Fibroblast of the aortic adventitia (primary cell): ENCODE results near the gene MAPK1IP1L. TPM values are rescaled to one million over a fixed set of nuclear protein-coding genes. Genes with fewer than 3 reads are reported as not detected.
A peak's percentile ranks its signal among the peaks of the same experiment; 100 is the strongest.

Experiments
- DNase-seq: peaks from one replicate; pipeline ENCODE4 v3.0.0-alpha.2; 2010; ENCODE audit warnings: low read depth
- H3K4me3 ChIP-seq: 2 replicates; pipeline ENCODE4 v1.5.1; 2011; ENCODE audit warnings: low read depth, mild to moderate bottlenecking, control low read depth, low read length, moderate library complexity
- total RNA-seq: library from RNA; depleted of rRNA; stranded (reverse); fragments of >200 nt; gene quantifications from 2 replicates; pipeline ENCODE4 v1.2.3, GENCODE V29; 2012; ENCODE audit warnings: low replicate concordance
- TF ChIP-seq, protein P1 (sequence below): IDR thresholded peaks from 2 replicates; pipeline ENCODE4 v1.5.1; 2011; ENCODE audit warnings: mild to moderate bottlenecking, low read length, control low read depth, inconsistent platforms; ENCODE audit not compliant: insufficient read depth

MAPK1IP1L gene
- total RNA-seq, 1 donor: 71.8 TPM

DNA sequence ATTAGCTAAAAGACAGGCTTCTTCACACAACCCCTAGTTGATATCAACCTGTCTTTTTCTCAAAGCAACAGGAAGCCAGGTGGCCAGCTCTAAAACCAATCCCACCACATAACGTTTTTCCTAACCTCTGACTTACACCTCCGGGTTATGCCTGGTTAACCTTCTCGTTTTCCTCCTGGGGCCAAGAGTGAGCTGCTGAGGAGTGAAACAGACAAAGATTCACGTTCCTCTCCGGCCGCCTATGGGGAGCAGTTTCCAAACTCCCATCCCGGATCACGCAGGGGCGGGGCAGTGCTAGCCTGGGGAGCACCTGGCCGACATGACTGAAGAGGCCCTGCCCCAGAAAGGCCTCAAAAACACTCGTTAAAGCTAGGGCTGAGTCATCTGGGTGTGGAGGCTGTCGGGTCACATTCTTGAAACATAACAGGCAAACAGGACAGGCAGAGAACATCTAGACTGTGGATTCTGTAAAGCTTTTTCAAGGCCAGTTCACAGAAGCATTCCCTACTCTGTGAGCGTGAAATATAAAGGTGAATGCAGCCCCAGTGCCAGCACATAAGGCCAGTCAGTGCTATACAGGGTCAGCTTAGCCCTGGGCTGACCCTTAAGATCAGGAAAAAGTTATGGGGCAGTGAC, 51.7 kb downstream of the MAPK1IP1L start:
- H3K4me3 ChIP-seq: peak overlapping the region; percentile 29
- TF ChIP-seq, protein P1, sequence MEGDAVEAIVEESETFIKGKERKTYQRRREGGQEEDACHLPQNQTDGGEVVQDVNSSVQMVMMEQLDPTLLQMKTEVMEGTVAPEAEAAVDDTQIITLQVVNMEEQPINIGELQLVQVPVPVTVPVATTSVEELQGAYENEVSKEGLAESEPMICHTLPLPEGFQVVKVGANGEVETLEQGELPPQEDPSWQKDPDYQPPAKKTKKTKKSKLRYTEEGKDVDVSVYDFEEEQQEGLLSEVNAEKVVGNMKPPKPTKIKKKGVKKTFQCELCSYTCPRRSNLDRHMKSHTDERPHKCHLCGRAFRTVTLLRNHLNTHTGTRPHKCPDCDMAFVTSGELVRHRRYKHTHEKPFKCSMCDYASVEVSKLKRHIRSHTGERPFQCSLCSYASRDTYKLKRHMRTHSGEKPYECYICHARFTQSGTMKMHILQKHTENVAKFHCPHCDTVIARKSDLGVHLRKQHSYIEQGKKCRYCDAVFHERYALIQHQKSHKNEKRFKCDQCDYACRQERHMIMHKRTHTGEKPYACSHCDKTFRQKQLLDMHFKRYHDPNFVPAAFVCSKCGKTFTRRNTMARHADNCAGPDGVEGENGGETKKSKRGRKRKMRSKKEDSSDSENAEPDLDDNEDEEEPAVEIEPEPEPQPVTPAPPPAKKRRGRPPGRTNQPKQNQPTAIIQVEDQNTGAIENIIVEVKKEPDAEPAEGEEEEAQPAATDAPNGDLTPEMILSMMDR: no peak
- peak; percentile 96 for DNase-seq

DNA sequence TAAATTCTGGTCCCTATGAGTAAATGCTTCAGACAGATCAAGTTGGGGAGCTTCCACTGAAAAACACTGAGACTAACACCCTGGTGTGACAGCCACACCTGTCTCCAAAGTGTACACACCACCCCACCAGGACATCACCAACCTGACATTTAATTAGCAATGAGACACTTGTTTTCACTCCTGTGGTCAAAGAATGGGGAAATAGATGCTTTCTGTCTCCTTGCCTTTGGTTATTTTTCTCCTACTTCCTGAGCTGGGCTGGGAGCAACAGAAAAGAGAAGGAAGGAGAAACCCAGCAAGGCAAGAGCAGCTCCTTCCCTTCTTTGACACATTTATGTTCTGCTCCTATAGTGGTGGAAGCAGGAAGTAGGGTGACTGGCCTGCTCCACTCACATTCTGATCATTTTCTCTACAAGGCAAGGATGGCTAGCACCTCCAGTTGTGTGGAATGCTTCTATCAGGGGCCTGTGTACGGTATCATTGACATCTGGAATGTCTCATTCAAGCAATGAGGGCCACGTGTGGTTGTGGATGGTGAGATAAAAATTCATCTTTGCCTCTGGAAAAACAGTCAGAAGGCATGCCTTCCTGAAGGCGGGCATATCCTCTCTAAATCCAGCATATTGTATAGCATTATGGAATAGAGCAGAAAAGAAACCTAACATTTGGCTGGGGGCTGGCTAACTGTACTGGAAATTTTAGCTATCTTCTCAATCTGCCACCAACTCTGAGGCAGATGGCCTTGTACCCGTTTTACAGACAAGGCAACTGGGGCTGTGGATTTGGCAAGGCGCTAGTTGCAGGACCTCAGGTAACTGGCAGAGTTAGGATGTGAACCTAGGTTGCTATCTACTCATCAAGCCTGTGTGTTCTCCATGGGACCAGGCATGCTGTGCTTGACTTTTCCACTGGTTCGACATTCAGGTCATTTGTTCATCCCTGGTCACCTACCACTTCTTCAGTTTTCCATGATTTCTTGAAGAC, 52.8 kb downstream of the MAPK1IP1L start:
- TF ChIP-seq, protein P1: no peak
- no peak overlapping the region for H3K4me3 ChIP-seq
- DNase-seq: no peak

DNA sequence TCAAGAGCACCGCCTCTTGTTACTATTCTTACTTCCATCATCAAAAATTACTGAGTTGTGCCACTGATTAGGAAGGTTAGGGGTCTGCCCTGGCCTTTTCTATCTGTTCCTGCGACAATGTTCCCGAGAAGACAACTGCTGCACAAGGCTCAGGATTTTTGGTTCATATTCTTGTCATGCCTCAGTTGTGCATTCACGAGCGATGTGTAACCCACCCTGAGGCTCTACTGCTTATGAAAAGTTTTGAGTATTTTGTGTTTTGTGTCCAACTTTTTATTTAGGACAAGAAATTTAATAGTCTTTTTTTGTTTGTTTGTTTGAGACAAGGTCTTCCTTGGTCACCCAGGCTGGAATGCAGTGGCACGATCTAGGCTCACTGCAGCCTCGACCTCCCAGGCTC, 54.5 kb downstream of the MAPK1IP1L start:
- TF ChIP-seq, protein P1: no peak
- no peak for DNase-seq
- H3K4me3 ChIP-seq: no peak overlapping the region

DNA sequence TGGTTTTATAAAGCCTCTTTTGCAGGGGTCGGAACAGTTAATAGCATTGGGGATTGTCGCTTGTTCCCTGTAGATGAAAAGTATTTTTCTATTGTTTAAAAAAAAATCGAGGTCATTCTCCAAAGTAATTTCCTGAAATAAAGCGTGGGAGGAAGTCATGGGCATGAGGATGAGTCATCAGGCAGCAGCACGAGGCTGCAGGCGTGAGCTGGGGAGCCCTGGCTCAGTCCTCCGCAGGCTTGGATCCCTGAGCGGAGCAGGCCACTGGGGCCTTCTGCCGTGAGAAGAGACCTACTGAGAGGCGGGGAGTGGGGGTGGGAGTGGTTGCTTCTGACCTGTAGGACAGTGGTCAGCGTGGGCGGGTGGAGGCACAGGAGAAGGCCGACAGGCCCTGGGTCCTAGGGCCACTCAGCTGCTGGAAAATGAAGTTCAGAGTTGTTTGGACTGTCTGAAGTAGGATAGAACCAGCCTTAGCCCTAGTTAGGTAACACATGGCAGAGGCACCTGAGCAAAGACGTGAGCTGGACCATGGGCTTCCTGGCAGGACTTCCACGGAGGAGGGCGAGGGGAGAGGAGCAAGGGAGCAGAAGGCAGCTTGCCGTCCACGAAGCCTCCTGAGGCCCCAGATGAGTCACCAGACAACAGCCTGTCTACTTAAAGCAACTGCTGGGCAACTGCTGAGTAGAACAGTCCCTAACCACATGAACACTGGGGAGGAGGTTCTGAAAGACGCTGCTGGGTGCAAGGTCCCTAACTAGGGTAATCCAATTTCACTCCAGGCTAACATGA, 56.5 kb downstream of the MAPK1IP1L start:
- peak; percentile 99 for DNase-seq
- peak overlapping the region; percentile 38 for H3K4me3 ChIP-seq
- TF ChIP-seq, protein P1: no peak

DNA sequence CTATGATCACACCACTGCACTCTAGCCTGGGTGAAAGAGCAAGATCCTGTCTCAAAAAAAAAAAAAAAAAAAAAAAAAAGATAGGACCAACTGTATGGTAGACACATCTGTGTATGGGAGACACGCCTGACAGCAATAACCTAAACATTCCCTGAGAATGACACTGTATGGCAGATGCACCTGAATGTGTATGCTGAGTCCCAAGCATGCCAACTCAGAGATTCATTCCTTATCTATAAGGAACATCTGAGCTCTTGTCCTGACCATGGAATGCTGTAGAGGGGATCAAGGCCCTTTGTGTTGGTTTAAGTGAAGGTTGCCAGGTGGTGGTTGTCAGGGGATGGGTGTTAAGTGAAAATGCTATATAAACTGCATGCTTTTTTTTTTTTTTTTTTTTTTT, 58.4 kb downstream of the MAPK1IP1L start:
- no peak for DNase-seq
- TF ChIP-seq, protein P1: no peak
- no peak overlapping the region for H3K4me3 ChIP-seq

DNA sequence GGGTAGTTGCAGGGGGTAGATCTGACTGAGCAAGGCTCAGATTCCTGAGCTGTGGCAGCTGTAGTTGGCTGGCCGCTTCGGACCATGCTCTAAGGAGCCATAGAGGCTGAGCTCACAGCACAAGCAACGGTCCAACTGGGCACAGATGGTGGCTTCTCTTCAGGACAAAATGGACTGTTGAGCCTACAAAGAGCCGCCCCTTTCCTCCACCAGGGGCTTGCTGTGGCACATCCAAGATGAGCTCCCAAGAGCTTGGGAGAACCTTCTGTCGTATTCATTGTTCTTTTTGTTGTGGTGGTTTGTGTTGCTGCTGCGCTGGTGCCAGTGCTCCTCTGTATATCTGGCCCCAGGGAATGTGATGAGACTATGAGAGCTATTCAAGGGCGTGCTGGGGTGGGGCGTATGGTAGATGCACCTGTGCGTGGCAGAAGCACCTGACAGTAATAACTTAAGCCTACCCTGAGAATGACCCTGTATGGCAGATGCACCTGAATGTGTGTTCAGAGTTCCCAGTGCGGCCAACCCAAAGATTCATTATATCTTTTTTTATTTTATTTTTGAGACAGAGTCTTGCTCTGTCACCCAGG, 59.8 kb downstream of the MAPK1IP1L start:
- TF ChIP-seq, protein P1: peak; percentile 1
- DNase-seq: no peak
- H3K4me3 ChIP-seq: no peak overlapping the region
